ENCODE measurements around the gene GALNT1. TPM values are rescaled to one million over a fixed set of nuclear protein-coding genes. Genes with fewer than 3 reads are reported as not detected.

GALNT1 gene
- total RNA-seq, 1 experiment from 2014 or later, result 77.9 TPM

- H3K23ac ChIP-seq (ENCODE audit: insufficient read length, low read depth, low read length), result no peak overlapping the region
- H4K91ac ChIP-seq (ENCODE audit: insufficient read length, low read depth, low read length), result no peak overlapping the region
- DNase-seq, result no peak
- no peak overlapping the region for H2BK120ac ChIP-seq (ENCODE audit: low read depth, low read length, poor library complexity, severe bottlenecking)
- H3K9ac ChIP-seq (ENCODE audit: extremely low read depth, insufficient read length, low read length), result no peak overlapping the region
- H3K27ac ChIP-seq (ENCODE audit: insufficient read length, low read depth, low read length), result no peak overlapping the region
- H3K56ac ChIP-seq (ENCODE audit: insufficient read length, low read depth, low read length), result no peak overlapping the region
- H4K5ac ChIP-seq (ENCODE audit: insufficient read length, low read depth, low read length), result no peak overlapping the region
- H3K23me2 ChIP-seq (ENCODE audit: insufficient read length, low read depth, low read length, poor library complexity, severe bottlenecking), result no peaks in the 10 kb centered on the region
- H4K20me1 ChIP-seq (ENCODE audit: control insufficient read depth, insufficient read depth, insufficient read length), result no peaks in the 10 kb centered on the region
- H3K9me3 ChIP-seq (ENCODE audit: control insufficient read depth, low read depth, low read length), result peaks cover 18% of the 10 kb centered on the region
- Mint-ChIP-seq H3K4me1 (no peaks in the 10 kb centered on the region; a peak in 1 of 4 replicates), H3K36me3 (ENCODE audit: insufficient read depth in 1 of 3, low read depth in 3 of 3) (peaks cover 40 to 51% (median 51%) of the 10 kb centered on the region in 3 experiments), H3K27me3 (ENCODE audit: low read depth) (no peaks in the 10 kb centered on the region; the same call in 1 of the 2 replicates), H3K4me3 (no peak overlapping the region), H3K9me3 (peaks cover 50 to 53% of the 10 kb centered on the region in 2 experiments), H3K27ac (no peak overlapping the region)
- no peak overlapping the region for H2BK20ac ChIP-seq (ENCODE audit: low read depth, low read length, poor library complexity, severe bottlenecking)
- no peaks in the 10 kb centered on the region for H3K4me1 ChIP-seq (ENCODE audit: insufficient read depth, low read length)
- no peak overlapping the region for H3K14ac ChIP-seq (ENCODE audit: insufficient read depth, low read length)
- H2AFZ ChIP-seq (ENCODE audit: low read length), result no peak overlapping the region
- H4K8ac ChIP-seq (replicated peaks; ENCODE audit: insufficient read length, low read depth, low read length), result no peak overlapping the region
- TF ChIP-seq, protein P1, sequence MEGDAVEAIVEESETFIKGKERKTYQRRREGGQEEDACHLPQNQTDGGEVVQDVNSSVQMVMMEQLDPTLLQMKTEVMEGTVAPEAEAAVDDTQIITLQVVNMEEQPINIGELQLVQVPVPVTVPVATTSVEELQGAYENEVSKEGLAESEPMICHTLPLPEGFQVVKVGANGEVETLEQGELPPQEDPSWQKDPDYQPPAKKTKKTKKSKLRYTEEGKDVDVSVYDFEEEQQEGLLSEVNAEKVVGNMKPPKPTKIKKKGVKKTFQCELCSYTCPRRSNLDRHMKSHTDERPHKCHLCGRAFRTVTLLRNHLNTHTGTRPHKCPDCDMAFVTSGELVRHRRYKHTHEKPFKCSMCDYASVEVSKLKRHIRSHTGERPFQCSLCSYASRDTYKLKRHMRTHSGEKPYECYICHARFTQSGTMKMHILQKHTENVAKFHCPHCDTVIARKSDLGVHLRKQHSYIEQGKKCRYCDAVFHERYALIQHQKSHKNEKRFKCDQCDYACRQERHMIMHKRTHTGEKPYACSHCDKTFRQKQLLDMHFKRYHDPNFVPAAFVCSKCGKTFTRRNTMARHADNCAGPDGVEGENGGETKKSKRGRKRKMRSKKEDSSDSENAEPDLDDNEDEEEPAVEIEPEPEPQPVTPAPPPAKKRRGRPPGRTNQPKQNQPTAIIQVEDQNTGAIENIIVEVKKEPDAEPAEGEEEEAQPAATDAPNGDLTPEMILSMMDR (conservative IDR thresholded peaks at IDR 0.05), result no peak
- no peak overlapping the region for H2BK5ac ChIP-seq (ENCODE audit: insufficient read length, low read length)
- no peaks in the 10 kb centered on the region for H3K27me3 ChIP-seq (ENCODE audit: insufficient read depth, low read length)
- H3T11ph ChIP-seq (ENCODE audit: low read length), result no peak overlapping the region
- no peak overlapping the region for H3K18ac ChIP-seq (ENCODE audit: insufficient read length, low read depth, low read length)
- H2AK5ac ChIP-seq (ENCODE audit: insufficient read length, low read length), result no peak overlapping the region
- no peak overlapping the region for H3K4me2 ChIP-seq (ENCODE audit: insufficient read depth, insufficient read length, low read length)
- peaks cover 3% of the 10 kb centered on the region for H3K79me1 ChIP-seq (ENCODE audit: insufficient read depth, low read depth, low read length, poor library complexity, severe bottlenecking)
- H2BK15ac ChIP-seq (ENCODE audit: low read depth, low read length), result no peak overlapping the region
- no peak overlapping the region for H2BK12ac ChIP-seq (ENCODE audit: insufficient read length, low read depth, low read length)
- no CpG with 5 or more reads among the region's 2 CpGs for WGBS (ENCODE audit: extremely low coverage, insufficient read length, low lambda C conversion rate)
- H3K4ac ChIP-seq (ENCODE audit: low read depth, low read length), result no peak overlapping the region
- H3K79me2 ChIP-seq (ENCODE audit: insufficient read depth, low read length), result peaks cover 2% of the 10 kb centered on the region
Measured at GRCh38 chr18:35625232-35625631, 43.7 kb downstream of the GALNT1 start.
